Mesenchymal stem cell (in vitro differentiated cells and primary cell): ENCODE data around the gene OPCML.

Source experiments
- DNase-seq: peaks from one replicate; pipeline ENCODE4 v3.0.0-alpha.2; 2013
- H2AFZ ChIP-seq: one replicate; pipeline ENCODE4 v1.6.1; 2013; ENCODE audit warnings: low read depth, mild to moderate bottlenecking, control low read depth, inconsistent platforms, low read length, moderate library complexity
- H2AK5ac ChIP-seq: 2 replicates; pipeline ENCODE4 v1.6.1; 2013; ENCODE audit warnings: low read length, moderate library complexity, mild to moderate bottlenecking, inconsistent platforms; ENCODE audit not compliant: severe bottlenecking
- H2BK120ac ChIP-seq: one replicate; pipeline ENCODE4 v1.6.1; 2013; ENCODE audit warnings: low read depth, mild to moderate bottlenecking, inconsistent platforms, low read length, moderate library complexity
- H2BK12ac ChIP-seq, 2 experiments: one replicate each; pipeline ENCODE4 v1.6.1; 2013; ENCODE audit warnings: inconsistent platforms in 2 of 2, low read length in 2 of 2, mild to moderate bottlenecking in 2 of 2, moderate library complexity in 2 of 2, control low read depth in 1 of 2
- H2BK15ac ChIP-seq: one replicate; pipeline ENCODE4 v1.6.1; 2013; ENCODE audit warnings: mild to moderate bottlenecking, low read depth, inconsistent platforms; ENCODE audit not compliant: poor library complexity, severe bottlenecking
- H2BK5ac ChIP-seq: 2 replicates; pipeline ENCODE4 v1.6.1; 2013; ENCODE audit warnings: low read depth, mild to moderate bottlenecking, low read length, control low read depth, inconsistent platforms; ENCODE audit not compliant: poor library complexity, severe bottlenecking
- H3K14ac ChIP-seq, 2 experiments: one replicate each; pipeline ENCODE4 v1.6.1; 2013; ENCODE audit warnings: inconsistent platforms in 2 of 2, low read length in 2 of 2, control low read depth in 1 of 2, mild to moderate bottlenecking in 1 of 2, moderate library complexity in 1 of 2
- H3K18ac ChIP-seq, 2 experiments: one replicate each; pipeline ENCODE4 v1.6.1; 2013; ENCODE audit warnings: inconsistent platforms in 2 of 2, low read length in 2 of 2, control low read depth in 1 of 2, low read depth in 1 of 2, mild to moderate bottlenecking in 1 of 2
- H3K23ac ChIP-seq, 2 experiments: one replicate each; pipeline ENCODE4 v1.6.1; 2013; ENCODE audit warnings: inconsistent platforms in 2 of 2, low read length in 2 of 2, mild to moderate bottlenecking in 2 of 2, moderate library complexity in 2 of 2, control low read depth in 1 of 2
- H3K27ac ChIP-seq: 2 replicates; pipeline ENCODE4 v1.5.1; 2013; ENCODE audit warnings: mild to moderate bottlenecking, moderate library complexity, low read length, control low read depth, inconsistent platforms; ENCODE audit not compliant: poor library complexity, severe bottlenecking
- H3K27me3 ChIP-seq, 2 experiments: 2 replicates each; pipeline versions ENCODE4 v1.6.1 to v1.7.0; 2013; ENCODE audit warnings: low read length in 2 of 2, mild to moderate bottlenecking in 2 of 2, moderate library complexity in 2 of 2, control low read depth in 1 of 2, inconsistent platforms in 1 of 2; ENCODE audit not compliant: control insufficient read depth in 1 of 2, insufficient read depth in 1 of 2
- H3K36me3 ChIP-seq, 2 experiments: 2 replicates each; pipeline versions ENCODE4 v1.6.1 to v1.7.0; 2013; ENCODE audit warnings: low read length in 2 of 2, control low read depth in 1 of 2, inconsistent platforms in 1 of 2, low read depth in 1 of 2, mild to moderate bottlenecking in 1 of 2; ENCODE audit not compliant: insufficient read depth in 2 of 2, control insufficient read depth in 1 of 2
- H3K4ac ChIP-seq, 2 experiments: one replicate each; pipeline ENCODE4 v1.6.1; 2013; ENCODE audit warnings: inconsistent platforms in 2 of 2, low read length in 2 of 2, mild to moderate bottlenecking in 2 of 2, moderate library complexity in 2 of 2, control low read depth in 1 of 2, low read depth in 1 of 2
- H3K4me1 ChIP-seq: 2 replicates; pipeline ENCODE4 v1.6.1; 2013; ENCODE audit warnings: low read depth, low read length, control low read depth; ENCODE audit not compliant: control insufficient read depth, insufficient read depth
- H3K4me2 ChIP-seq: 2 replicates; pipeline ENCODE4 v1.6.1; 2013; ENCODE audit warnings: low read length, mild to moderate bottlenecking, inconsistent platforms; ENCODE audit not compliant: poor library complexity, severe bottlenecking
- H3K4me3 ChIP-seq, 2 experiments: 2 replicates each; pipeline versions ENCODE4 v1.5.1 to v1.7.0; 2013; ENCODE audit warnings: low read length in 2 of 2, mild to moderate bottlenecking in 2 of 2, control low read depth in 1 of 2, low read depth in 1 of 2; ENCODE audit not compliant: insufficient read depth in 1 of 2
- H3K79me1 ChIP-seq: replicated peaks from 2 replicates; pipeline ENCODE4 v1.6.1; 2013; ENCODE audit warnings: mild to moderate bottlenecking, control low read depth, low read length, inconsistent platforms; ENCODE audit not compliant: poor library complexity, severe bottlenecking
- H3K9ac ChIP-seq: 2 replicates; pipeline ENCODE4 v1.7.0; 2013; ENCODE audit warnings: mild to moderate bottlenecking, low read length, moderate library complexity
- H3K9me3 ChIP-seq: 2 replicates; pipeline ENCODE4 v1.7.0; 2013; ENCODE audit warnings: mild to moderate bottlenecking, low read length; ENCODE audit not compliant: control insufficient read depth
- H4K8ac ChIP-seq: one replicate; pipeline ENCODE4 v1.6.1; 2013; ENCODE audit warnings: inconsistent platforms, mild to moderate bottlenecking, low read length, moderate library complexity
- H4K91ac ChIP-seq: one replicate; pipeline ENCODE4 v1.6.1; 2013; ENCODE audit warnings: mild to moderate bottlenecking, low read length, inconsistent platforms
- WGBS: methylation state at CpG from one replicate; pipeline ENCODE4 v1.1.7; 2013; ENCODE audit warnings: mixed read lengths; 5-methylcytosine and 5-hydroxymethylcytosine counted together

Gene OPCML

DNA sequence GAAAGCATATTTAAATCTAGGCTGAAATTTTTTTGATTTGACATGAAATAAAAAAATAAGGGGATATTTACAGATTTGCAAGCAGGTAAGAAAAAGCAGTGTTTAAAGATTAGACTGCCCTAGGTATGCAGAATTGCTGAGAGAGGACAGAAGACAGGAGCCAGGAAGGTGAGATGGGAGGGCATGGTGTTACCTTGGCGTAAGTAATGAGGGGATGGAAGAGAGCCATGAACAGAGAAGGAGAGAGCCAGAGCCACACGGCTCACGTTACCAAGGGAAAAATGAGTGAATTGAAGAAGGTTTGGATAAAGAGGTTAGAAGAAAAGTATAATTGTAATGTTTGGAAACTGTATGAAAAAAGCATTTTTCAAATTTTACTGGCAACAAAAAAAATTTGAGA, 904.3 kb downstream of the OPCML start:
- Histone ChIP-seq H3K79me1 (no peaks in the 10 kb centered on the region), H3K9me3 (no peaks in the 10 kb centered on the region), H2AK5ac (no peak overlapping the region), H3K36me3 (no peaks in the 10 kb centered on the region), H2BK15ac (no peak overlapping the region), H2BK12ac (no peak overlapping the region), H3K27ac (no peak overlapping the region), H3K14ac (no peak overlapping the region), H2BK120ac (no peak overlapping the region), H3K18ac (no peak overlapping the region), H3K4me2 (no peak overlapping the region), H3K4ac (no peak overlapping the region), H4K8ac (no peak overlapping the region), H4K91ac (no peak overlapping the region), H3K4me1 (peaks cover 1% of the 10 kb centered on the region), H3K4me3 (no peak overlapping the region), H3K9ac (no peak overlapping the region), H2AFZ (no peak overlapping the region), H3K23ac (no peak overlapping the region), H2BK5ac (no peak overlapping the region), H3K27me3 (no peaks in the 10 kb centered on the region)
- 94% methylated on average over 3 of the region's 3 CpGs for WGBS
- no peak for DNase-seq

DNA sequence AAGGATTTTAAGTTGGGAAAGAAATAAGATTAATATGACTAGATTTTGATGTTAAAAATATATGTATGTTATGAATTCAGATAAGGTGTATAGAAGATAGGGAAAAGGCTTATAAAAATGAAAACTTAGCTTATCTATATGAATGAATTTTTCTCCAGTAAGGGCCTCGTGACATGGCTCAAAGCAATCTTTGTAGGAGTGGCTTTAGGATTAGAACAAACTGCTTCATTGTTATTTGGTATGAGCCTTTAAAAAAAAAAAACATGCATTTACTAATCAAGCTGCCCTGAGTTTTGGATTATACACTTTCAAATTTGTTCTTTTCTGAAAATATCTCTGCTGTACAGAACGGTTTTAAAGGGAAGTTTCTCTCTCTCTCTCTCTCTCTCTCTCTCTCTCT, 905.9 kb downstream of the OPCML start:
- DNase-seq: no peak
- no peak overlapping the region for H4K91ac ChIP-seq
- H3K18ac ChIP-seq: no peak overlapping the region
- WGBS: 100% methylated on average over 1 of the region's 2 CpGs
- no peak overlapping the region for H2BK5ac ChIP-seq
- H3K4me3 ChIP-seq: no peak overlapping the region
- H3K36me3 ChIP-seq: no peaks in the 10 kb centered on the region
- no peak overlapping the region for H2BK15ac ChIP-seq
- no peak overlapping the region for H3K27ac ChIP-seq
- H3K14ac ChIP-seq: no peak overlapping the region
- H2BK120ac ChIP-seq: no peak overlapping the region
- no peaks in the 10 kb centered on the region for H3K27me3 ChIP-seq
- no peak overlapping the region for H3K23ac ChIP-seq
- no peak overlapping the region for H3K4me2 ChIP-seq
- H3K9me3 ChIP-seq: no peaks in the 10 kb centered on the region
- H4K8ac ChIP-seq: no peak overlapping the region
- no peaks in the 10 kb centered on the region for H3K79me1 ChIP-seq
- no peak overlapping the region for H2AK5ac ChIP-seq
- H2AFZ ChIP-seq: no peak overlapping the region
- H3K4ac ChIP-seq: no peak overlapping the region
- no peak overlapping the region for H3K9ac ChIP-seq
- peaks cover 2% of the 10 kb centered on the region for H3K4me1 ChIP-seq
- no peak overlapping the region for H2BK12ac ChIP-seq

DNA sequence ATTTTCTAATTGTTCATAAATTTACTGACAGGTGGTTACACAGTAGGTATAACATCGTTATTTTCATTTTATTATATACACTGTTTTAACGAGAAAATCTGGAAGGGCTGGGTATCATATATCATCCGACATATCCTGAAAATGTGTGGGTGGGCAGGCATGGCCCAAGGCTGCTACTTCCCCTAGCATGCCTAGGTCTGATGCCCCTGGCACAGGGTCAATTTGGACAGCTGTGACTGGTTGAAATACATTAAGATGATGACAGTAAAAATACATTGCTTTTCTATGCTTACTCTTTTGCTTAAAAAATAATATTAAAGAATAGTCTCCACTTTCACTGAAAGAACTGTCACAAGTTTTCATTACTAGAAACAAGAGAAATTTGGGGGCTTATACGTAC, 908.8 kb downstream of the OPCML start:
- no peak overlapping the region for H3K23ac ChIP-seq
- H2BK12ac ChIP-seq: no peak overlapping the region
- H3K4me3 ChIP-seq: no peak overlapping the region
- H4K8ac ChIP-seq: no peak overlapping the region
- no peak overlapping the region for H3K4me2 ChIP-seq
- no peak overlapping the region for H2AFZ ChIP-seq
- no peak overlapping the region for H2AK5ac ChIP-seq
- H3K4ac ChIP-seq: no peak overlapping the region
- peaks cover 2% of the 10 kb centered on the region for H3K4me1 ChIP-seq
- no peaks in the 10 kb centered on the region for H3K27me3 ChIP-seq
- H3K9me3 ChIP-seq: no peaks in the 10 kb centered on the region
- WGBS: 78% methylated on average over 4 of the region's 4 CpGs
- H3K18ac ChIP-seq: no peak overlapping the region
- no peak overlapping the region for H2BK15ac ChIP-seq
- H4K91ac ChIP-seq: no peak overlapping the region
- no peak overlapping the region for H2BK5ac ChIP-seq
- no peaks in the 10 kb centered on the region for H3K79me1 ChIP-seq
- no peak overlapping the region for H2BK120ac ChIP-seq
- H3K14ac ChIP-seq: no peak overlapping the region
- H3K27ac ChIP-seq: no peak overlapping the region
- DNase-seq: no peak
- H3K36me3 ChIP-seq: no peaks in the 10 kb centered on the region
- H3K9ac ChIP-seq: no peak overlapping the region

DNA sequence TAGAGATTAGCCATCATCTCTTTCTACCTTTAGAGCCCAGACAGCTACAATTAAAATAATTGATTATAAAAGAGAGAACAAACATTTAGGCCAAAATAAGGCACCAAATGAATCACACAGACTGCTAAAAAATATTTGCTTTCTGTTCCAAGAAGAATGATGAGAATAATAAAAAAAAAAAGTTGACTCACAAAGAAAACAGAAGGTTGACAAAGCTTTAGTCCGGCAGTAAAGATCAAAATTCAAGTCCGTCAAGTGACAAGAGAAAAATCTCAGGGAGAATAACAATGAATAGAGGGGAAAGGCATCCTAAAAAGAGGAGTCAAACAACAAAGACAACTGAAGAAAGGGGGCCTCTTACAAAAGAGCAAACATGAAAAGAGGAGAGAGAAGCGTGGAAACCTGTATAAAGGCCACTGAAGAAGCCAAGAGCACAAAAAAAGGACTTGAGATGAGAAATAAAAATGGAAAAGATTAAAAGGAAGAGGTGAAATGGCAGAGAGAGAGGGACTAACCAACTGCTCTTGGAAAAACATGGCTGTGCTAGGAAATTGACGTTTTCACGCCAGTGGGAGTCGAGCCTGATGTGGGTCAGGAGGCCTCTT, 910.2 kb downstream of the OPCML start:
- H3K4me1 ChIP-seq: peaks cover 2% of the 10 kb centered on the region
- no peak overlapping the region for H3K4me3 ChIP-seq
- no peaks in the 10 kb centered on the region for H3K27me3 ChIP-seq
- H3K79me1 ChIP-seq: no peaks in the 10 kb centered on the region
- H3K36me3 ChIP-seq: no peaks in the 10 kb centered on the region
- no peak overlapping the region for H3K27ac ChIP-seq
- no peak overlapping the region for H3K14ac ChIP-seq
- no peak overlapping the region for H3K9ac ChIP-seq
- no peak overlapping the region for H2BK5ac ChIP-seq
- H2BK120ac ChIP-seq: no peak overlapping the region
- no peak overlapping the region for H2AFZ ChIP-seq
- no peak overlapping the region for H4K8ac ChIP-seq
- 71% methylated on average over 6 of the region's 6 CpGs for WGBS
- H3K4ac ChIP-seq: no peak overlapping the region
- no peak overlapping the region for H2BK12ac ChIP-seq
- H3K4me2 ChIP-seq: no peak overlapping the region
- no peak overlapping the region for H2BK15ac ChIP-seq
- no peak overlapping the region for H2AK5ac ChIP-seq
- H3K18ac ChIP-seq: no peak overlapping the region
- no peak for DNase-seq
- H3K9me3 ChIP-seq: no peaks in the 10 kb centered on the region
- no peak overlapping the region for H4K91ac ChIP-seq
- no peak overlapping the region for H3K23ac ChIP-seq
